GM18907 (cell line): ENCODE results near the gene PADI4.

Source experiments
- ATAC-seq: cut with Tn5 transposase; IDR thresholded peaks from one replicate; pipeline ENCODE4 v1.9.1; 2021; ENCODE audit warnings: mild to moderate bottlenecking, moderate library complexity; ENCODE audit not compliant: unreplicated experiment

The PADI4 gene, protein sequence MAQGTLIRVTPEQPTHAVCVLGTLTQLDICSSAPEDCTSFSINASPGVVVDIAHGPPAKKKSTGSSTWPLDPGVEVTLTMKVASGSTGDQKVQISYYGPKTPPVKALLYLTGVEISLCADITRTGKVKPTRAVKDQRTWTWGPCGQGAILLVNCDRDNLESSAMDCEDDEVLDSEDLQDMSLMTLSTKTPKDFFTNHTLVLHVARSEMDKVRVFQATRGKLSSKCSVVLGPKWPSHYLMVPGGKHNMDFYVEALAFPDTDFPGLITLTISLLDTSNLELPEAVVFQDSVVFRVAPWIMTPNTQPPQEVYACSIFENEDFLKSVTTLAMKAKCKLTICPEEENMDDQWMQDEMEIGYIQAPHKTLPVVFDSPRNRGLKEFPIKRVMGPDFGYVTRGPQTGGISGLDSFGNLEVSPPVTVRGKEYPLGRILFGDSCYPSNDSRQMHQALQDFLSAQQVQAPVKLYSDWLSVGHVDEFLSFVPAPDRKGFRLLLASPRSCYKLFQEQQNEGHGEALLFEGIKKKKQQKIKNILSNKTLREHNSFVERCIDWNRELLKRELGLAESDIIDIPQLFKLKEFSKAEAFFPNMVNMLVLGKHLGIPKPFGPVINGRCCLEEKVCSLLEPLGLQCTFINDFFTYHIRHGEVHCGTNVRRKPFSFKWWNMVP

DNA sequence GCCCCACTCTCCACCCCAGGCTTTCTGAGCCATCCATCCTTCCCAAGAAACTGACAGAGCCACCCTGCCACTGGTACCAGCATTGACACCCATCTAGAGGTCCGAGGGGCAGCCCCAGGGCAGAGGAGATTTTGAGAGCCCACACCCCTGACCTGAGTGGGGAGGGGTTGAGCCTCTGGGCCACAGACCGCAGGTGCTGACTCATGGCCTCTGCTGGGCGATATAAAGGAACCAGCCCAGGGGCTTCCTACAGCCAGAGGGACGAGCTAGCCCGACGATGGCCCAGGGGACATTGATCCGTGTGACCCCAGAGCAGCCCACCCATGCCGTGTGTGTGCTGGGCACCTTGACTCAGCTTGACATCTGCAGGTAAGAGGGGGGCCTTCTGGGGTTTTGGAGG, at the start of gene PADI4:
Gene PADI4 (plus strand): TSS at position 252 of the 400 bp plus-strand sequence. CDS start 26 bp downstream, at position 278.
- no peak for ATAC-seq

- ATAC-seq: no peak
These were observed 49.3 kb upstream of the PADI4 start for GRCh38 chr1:17258758-17259130.

- ATAC-seq: no peak
These were observed 48.6 kb upstream of the PADI4 start for GRCh38 chr1:17259233-17259873.

GRCh38 chr1:17260264-17260663, 47.7 kb upstream of the PADI4 start:
- ATAC-seq: no peak

- ATAC-seq: no peak
These were observed 47.3 kb upstream of the PADI4 start for GRCh38 chr1:17260738-17261137.

DNA sequence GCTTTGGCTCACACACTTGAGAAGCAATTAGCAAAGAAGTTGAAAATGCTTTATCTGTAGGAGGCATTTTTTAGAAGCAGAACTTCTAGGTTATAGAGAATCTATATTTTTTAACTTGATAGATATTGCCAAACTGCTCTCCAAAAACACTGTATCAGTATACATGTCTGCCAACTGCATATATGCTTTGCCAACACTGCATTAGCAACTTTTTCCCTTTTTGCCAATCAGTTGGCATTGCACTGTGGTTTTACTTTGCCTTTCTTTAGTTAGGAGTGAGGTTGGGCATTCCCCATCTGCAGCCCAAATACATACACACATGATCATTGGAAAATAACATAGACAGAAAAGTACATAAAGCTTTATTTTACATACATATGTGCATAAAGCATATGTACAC, 44.1 kb upstream of the PADI4 start:
- no peak for ATAC-seq

- ATAC-seq: no peak
These were observed 43.5 kb upstream of the PADI4 start for GRCh38 chr1:17264470-17264869.

GRCh38 chr1:17265162-17265561, 42.8 kb upstream of the PADI4 start:
- no peak for ATAC-seq

- ATAC-seq: no peak
These were observed 42.0 kb upstream of the PADI4 start for GRCh38 chr1:17265950-17266349.

GRCh38 chr1:17270891-17271765, 36.9 kb upstream of the PADI4 start:
- no peak for ATAC-seq

DNA sequence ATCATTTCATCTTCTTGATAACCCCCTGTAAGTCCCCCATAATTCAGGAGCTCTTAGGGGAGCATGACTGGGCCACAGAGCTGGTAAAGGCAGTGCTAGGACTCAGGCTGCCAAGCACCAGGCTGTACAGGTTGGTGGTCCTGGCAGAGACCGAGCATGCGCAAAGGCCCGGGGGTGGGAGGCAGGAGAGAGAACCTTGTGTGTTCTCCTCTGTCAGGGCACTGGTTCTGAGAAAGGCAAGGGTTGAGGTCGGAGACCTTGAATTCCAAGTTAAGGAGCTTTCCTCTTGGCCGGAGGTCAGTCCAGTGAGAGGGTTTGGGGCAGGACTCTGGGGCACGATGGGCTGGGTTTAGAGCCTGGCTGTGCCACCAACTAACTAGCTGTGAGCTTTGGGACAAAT, 35.9 kb upstream of the PADI4 start:
- ATAC-seq: no peak

- ATAC-seq: no peak
These were observed 35.4 kb upstream of the PADI4 start for GRCh38 chr1:17272646-17273045.

DNA sequence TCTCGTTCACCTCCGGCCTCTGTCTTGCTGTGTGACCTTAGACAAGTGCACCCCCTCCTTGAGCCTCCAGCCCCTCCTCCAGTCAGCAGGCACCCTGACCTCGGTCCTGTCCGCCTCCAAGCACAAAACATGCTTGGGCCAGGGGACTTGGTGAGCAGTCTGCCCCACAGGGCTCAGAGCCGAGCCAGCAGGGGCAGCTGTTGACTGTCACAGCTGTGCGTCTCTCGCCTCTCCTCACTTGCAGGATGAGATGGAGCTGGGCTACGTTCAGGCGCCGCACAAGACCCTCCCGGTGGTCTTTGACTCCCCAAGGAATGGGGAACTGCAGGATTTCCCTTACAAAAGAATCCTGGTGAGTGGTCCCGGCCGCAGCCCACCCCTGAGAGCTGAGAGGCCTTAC, 34.9 kb upstream of the PADI4 start:
- ATAC-seq: no peak

DNA sequence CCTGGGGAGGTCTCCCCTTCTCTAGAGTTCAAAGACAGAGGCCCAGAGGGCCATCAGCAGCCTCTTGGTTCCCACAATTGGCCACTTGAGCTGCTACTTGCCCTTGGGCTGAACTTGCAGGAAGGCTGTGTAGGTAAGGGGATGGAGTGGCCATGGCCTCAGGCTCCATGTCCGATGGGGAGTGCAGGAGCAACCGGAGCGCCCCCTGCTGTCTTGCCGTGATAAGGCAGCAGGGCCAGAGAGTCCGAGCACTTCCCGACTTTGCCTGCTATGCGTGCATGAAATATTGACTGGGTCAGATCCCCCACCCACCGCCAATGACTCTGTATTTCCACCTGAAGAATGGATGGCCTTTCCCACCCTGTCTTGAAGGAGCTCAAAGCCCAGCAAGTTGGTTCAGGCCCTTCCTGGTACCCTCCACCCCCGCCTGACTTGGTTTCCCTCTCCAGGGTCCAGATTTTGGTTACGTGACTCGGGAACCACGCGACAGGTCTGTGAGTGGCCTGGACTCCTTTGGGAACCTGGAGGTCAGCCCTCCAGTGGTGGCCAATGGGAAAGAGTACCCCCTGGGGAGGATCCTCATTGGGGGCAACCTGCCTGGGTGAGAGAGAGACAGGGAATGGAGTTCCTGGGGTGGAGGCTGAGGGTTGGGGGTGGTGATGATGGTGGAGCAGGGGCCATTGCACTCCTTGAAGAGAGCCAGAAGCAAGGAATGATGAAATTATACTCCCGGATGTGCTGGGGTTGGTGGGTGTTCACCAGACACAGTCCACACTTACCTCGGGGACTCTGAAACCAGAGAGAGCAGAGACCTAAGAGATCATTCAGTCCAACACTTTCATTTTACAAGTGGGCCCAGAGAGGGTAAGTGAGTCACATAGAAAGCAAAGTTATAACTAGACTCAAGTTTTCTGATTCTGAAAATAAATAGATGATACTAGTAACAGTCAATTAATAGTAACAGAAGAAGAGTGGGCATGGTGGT, 33.5 kb upstream of the PADI4 start:
- ATAC-seq: no peak

DNA sequence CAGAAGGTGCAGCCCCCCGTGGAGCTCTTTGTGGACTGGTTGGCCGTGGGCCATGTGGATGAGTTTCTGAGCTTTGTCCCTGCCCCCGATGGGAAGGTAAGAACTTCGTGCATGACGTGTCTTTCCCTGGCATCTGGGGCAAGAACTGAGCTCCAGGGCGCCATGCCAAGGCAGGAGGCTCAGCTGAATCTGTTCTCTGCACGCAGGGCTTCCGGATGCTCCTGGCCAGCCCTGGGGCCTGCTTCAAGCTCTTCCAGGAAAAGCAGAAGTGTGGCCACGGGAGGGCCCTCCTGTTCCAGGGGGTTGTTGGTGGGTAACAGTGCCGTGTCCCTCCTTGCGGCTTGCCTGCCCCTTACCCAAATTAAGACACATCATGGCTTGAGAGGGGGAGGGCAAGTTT, 31.4 kb upstream of the PADI4 start:
- ATAC-seq: no peak

- ATAC-seq: no peak
These were observed 30.4 kb upstream of the PADI4 start for GRCh38 chr1:17277511-17278159.

DNA sequence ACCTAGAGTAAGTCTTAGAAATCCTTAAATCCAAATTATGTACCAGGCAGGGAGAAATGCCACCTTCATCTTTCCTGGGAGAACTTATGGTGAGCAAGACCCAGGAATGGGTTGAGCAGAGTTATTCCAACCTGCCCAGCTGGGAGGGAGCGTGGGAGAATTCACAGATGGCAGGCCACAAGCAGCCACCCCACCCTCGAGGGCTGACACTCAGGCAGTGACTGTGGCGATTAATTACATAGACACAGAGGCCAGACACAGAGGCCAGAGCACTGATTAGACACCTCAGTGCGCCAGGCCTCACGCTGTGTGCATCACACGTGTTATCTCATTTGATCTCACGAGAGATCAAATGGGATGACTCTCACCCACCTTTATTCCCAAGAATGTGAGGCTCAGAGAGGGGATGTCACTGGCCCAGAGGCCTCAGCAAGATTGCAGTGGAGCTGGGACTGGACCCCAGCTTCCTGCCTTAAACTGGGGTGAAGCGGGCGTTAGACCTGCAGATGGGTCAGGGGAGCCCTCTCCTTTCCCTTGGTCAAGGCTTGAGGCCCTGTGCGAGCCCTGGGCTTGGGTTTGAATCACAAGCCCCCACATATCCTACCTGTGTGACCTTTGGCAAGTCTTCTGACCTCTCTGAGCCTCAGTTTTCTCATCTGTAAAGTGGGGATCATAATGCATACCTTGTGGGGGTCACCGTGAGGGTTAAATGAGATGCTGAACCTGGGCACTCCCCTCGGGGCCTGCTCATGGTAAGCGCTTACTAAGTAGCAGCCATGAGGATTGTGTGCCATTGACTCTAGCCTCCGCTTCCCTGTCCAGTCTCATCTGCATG, 28.8 kb upstream of the PADI4 start:
- ATAC-seq: no peak

- no peak for ATAC-seq
These were observed 27.6 kb upstream of the PADI4 start for GRCh38 chr1:17280436-17280835.
